Panc1 (cell line): ENCODE measurements around the gene CMTR2. TPM values are rescaled to one million over a fixed set of nuclear protein-coding genes. Genes with fewer than 3 reads are reported as not detected.

ENCODE experiments used
- ATAC-seq: fragments of 200-7000 bp; cut with Tn5 transposase; 2 replicates; pipeline ENCODE4 v1.9.1; 2020; ENCODE audit warnings: mild to moderate bottlenecking, moderate library complexity
- BruUV-seq: library from RNA; stranded (reverse); fragments of 400-500 nt; replicated peaks from 2 replicates; lab custom pipeline; 2021; lab: Mats Ljungman, UMichigan
- CTCF ChIA-PET: fragments of 300-600 bp; sonication (Branson Sonifier 250); formaldehyde crosslinking; loops from one replicate; lab custom pipeline; 2022; ENCODE audit warnings: antibody characterized with exemption; lab: Charles Lee
- POLR2A ChIA-PET: fragments of 300-600 bp; sonication (Branson Sonifier 250); formaldehyde crosslinking; loops from one replicate; lab custom pipeline; 2022; ENCODE audit warnings: antibody characterized with exemption; lab: Charles Lee
- DNase-seq: peaks from one replicate; pipeline ENCODE4 v3.0.0-alpha.2; 2010; ENCODE audit warnings: low read depth, low spot score
- H3K27ac ChIP-seq: 2 replicates; pipeline ENCODE4 v1.5.1; 2011; ENCODE audit warnings: mild to moderate bottlenecking, low read length, inconsistent platforms
- H3K27me3 ChIP-seq: fragments of 200-500 bp; sonication (Bioruptor generic); 2 replicates; pipeline ENCODE4 v1.6.0; 2014; ENCODE audit warnings: low read length, inconsistent platforms; ENCODE audit not compliant: control insufficient read depth, insufficient read depth
- H3K36me3 ChIP-seq: fragments of 200-500 bp; sonication (Bioruptor generic); 2 replicates; pipeline ENCODE4 v1.5.1; 2014; ENCODE audit warnings: inconsistent platforms, mild to moderate bottlenecking, low read length, moderate library complexity; ENCODE audit not compliant: control insufficient read depth, insufficient read depth
- H3K4me1 ChIP-seq: 2 replicates; pipeline ENCODE4 v1.5.1; 2011; ENCODE audit warnings: inconsistent platforms, mild to moderate bottlenecking, low read length, moderate library complexity; ENCODE audit not compliant: control insufficient read depth, insufficient read depth
- H3K4me3 ChIP-seq, 2 experiments: 2 replicates each; pipeline ENCODE4 v1.5.1; 2011 to 2012; ENCODE audit warnings: low read depth in 2 of 2, low read length in 2 of 2, mild to moderate bottlenecking in 2 of 2, inconsistent platforms in 1 of 2, moderate library complexity in 1 of 2
- H3K9me3 ChIP-seq: fragments of 200-500 bp; sonication (Bioruptor generic); 2 replicates; pipeline ENCODE4 v1.5.1; 2014; ENCODE audit warnings: low read depth, mild to moderate bottlenecking, inconsistent platforms, low read length, moderate library complexity; ENCODE audit not compliant: control insufficient read depth, insufficient read depth
- CTCF ChIP-seq: fragments of 450-650 bp; IDR thresholded peaks from 2 replicates; pipeline ENCODE4 v1.5.1; 2017; ENCODE audit warnings: mild to moderate bottlenecking
- POLR2AphosphoS5 ChIP-seq: IDR thresholded peaks from 2 replicates; pipeline ENCODE4 v1.6.1; 2012; ENCODE audit warnings: mild to moderate bottlenecking, low read depth, low read length, moderate library complexity
- REST ChIP-seq, 2 experiments: IDR thresholded peaks; 2 replicates each; pipeline ENCODE4 v1.6.1; 2011 to 2012; ENCODE audit warnings: low read depth in 2 of 2, control low read depth in 1 of 2, low read length in 1 of 2, mild to moderate bottlenecking in 1 of 2, moderate library complexity in 1 of 2; ENCODE audit not compliant: insufficient read depth in 1 of 2
- SIN3A ChIP-seq: IDR thresholded peaks from 2 replicates; pipeline ENCODE4 v1.6.1; 2012; ENCODE audit warnings: low read depth, mild to moderate bottlenecking, low read length, moderate library complexity, borderline replicate concordance; ENCODE audit not compliant: insufficient read depth
- TCF7L2 ChIP-seq: IDR thresholded peaks from 2 replicates; pipeline ENCODE4 v1.6.1; 2011; ENCODE audit warnings: mild to moderate bottlenecking, low read depth, low read length, inconsistent platforms
- in situ Hi-C: cut with HindIII; loops from 2 replicates; pipeline ENCODE4 v1.10.0; 2016; ENCODE audit warnings: low sequenced_read_pairs, low pct_unique_long_range_greater_than_20kb
- intact Hi-C: fragments of 100-400 bp; cut with micrococcal nuclease; formaldehyde crosslinking; loops from one replicate; pipeline ENCODE4 v1.10.0; 2022; ENCODE audit not compliant: unreplicated experiment
- total RNA-seq: library from RNA; stranded (reverse); gene quantifications from one replicate; pipeline ENCODE4 v1.2.1, GENCODE V29; 2021; ENCODE audit not compliant: unreplicated experiment

Gene CMTR2
- total RNA-seq, 1 experiment from 2014 or later = 12.5 TPM

GRCh38 chr16:71273384-71273783 lies 15.8 kb downstream of the CMTR2 start:
- Histone ChIP-seq H3K27me3 (no peaks in the 10 kb centered on the region), H3K4me1 (no peaks in the 10 kb centered on the region), H3K36me3 (no peaks in the 10 kb centered on the region), H3K4me3 (no peak overlapping the region), H3K9me3 (no peaks in the 10 kb centered on the region), H3K27ac (no peak overlapping the region)
- in situ Hi-C loops = no loop called here
- ChIA-PET CTCF (no interaction called here), POLR2A (no interaction called here)
- ATAC-seq (no peak), DNase-seq (no peak)
- BruUV-seq = no TSS peak
- intact Hi-C loops = no loop called here
- TF ChIP-seq SIN3A (no peak), CTCF (no peak), REST (IDR thresholded peaks at IDR 0.05; ENCODE audit: insufficient read depth in 1 of 2, low read depth in 2 of 2, low read length in 1 of 2) (no peak), TCF7L2 (no peak), POLR2AphosphoS5 (no peak)

- no peak for DNase-seq
- ATAC-seq = no peak
- in situ Hi-C loops (no loop called here), intact Hi-C loops (no loop called here)
- BruUV-seq = no TSS peak
- Histone ChIP-seq H3K4me1 (no peaks in the 10 kb centered on the region), H3K36me3 (no peaks in the 10 kb centered on the region), H3K27me3 (no peaks in the 10 kb centered on the region), H3K4me3 (no peak overlapping the region), H3K27ac (no peak overlapping the region), H3K9me3 (no peaks in the 10 kb centered on the region)
- TF ChIP-seq TCF7L2 (no peak), REST (IDR thresholded peaks at IDR 0.05; ENCODE audit: insufficient read depth in 1 of 2, low read depth in 2 of 2, low read length in 1 of 2) (no peak), SIN3A (no peak)
- ChIA-PET POLR2A (no interaction called here), CTCF (no interaction called here)
Measured at GRCh38 chr16:71264299-71264698, 24.9 kb downstream of the CMTR2 start.
